ENCODE data around the gene THRSP.

The THRSP gene

GRCh38 chr11:78031629-78032028 is 32.0 kb upstream of the THRSP start:
- H3K27me3 Mint-ChIP-seq (ENCODE audit: low read depth), result peaks cover 4% of the 10 kb centered on the region
- H3K36me3 Mint-ChIP-seq (ENCODE audit: low read depth), result no peaks in the 10 kb centered on the region
- TF ChIP-seq CTCF (IDR thresholded peaks at IDR 0.05; ENCODE audit: unreplicated experiment in 3 of 3), result no peak
- H3K27ac Mint-ChIP-seq, result peak overlapping the region; percentile 50 to 87 (median 62)
- H3K4me3 Mint-ChIP-seq, result no peak overlapping the region
- H3K4me1 Mint-ChIP-seq, result peaks cover 34% of the 10 kb centered on the region
- no peaks in the 10 kb centered on the region for H3K9me3 Mint-ChIP-seq

GRCh38 chr11:78032090-78032489 is 31.6 kb upstream of the THRSP start:
- H3K9me3 Mint-ChIP-seq, result no peaks in the 10 kb centered on the region
- H3K4me3 Mint-ChIP-seq, result no peak overlapping the region
- H3K36me3 Mint-ChIP-seq (ENCODE audit: low read depth), result no peaks in the 10 kb centered on the region
- peaks cover 4% of the 10 kb centered on the region for H3K27me3 Mint-ChIP-seq (ENCODE audit: low read depth)
- H3K4me1 Mint-ChIP-seq, result peaks cover 34% of the 10 kb centered on the region
- TF ChIP-seq CTCF (IDR thresholded peaks at IDR 0.05; ENCODE audit: unreplicated experiment in 3 of 3), result no peak
- peak overlapping the region in 1 of 3 experiments; percentile 62 for H3K27ac Mint-ChIP-seq

- H3K4me3 Mint-ChIP-seq, result no peak overlapping the region
- H3K4me1 Mint-ChIP-seq, result peaks cover 32% of the 10 kb centered on the region
- no peak for TF ChIP-seq CTCF (IDR thresholded peaks at IDR 0.05; ENCODE audit: unreplicated experiment in 3 of 3)
- H3K27ac Mint-ChIP-seq, result peak overlapping the region; percentile 21 to 78 (median 57)
- H3K9me3 Mint-ChIP-seq, result no peaks in the 10 kb centered on the region
- peaks cover 4% of the 10 kb centered on the region for H3K27me3 Mint-ChIP-seq (ENCODE audit: low read depth)
- no peaks in the 10 kb centered on the region for H3K36me3 Mint-ChIP-seq (ENCODE audit: low read depth)
Measured at GRCh38 chr11:78033040-78033439, 30.6 kb upstream of the THRSP start.

- no peak for TF ChIP-seq CTCF (IDR thresholded peaks at IDR 0.05; ENCODE audit: unreplicated experiment in 3 of 3)
- peak overlapping the region in 1 of 3 experiments; percentile 58 for H3K27ac Mint-ChIP-seq
Measured at GRCh38 chr11:78034623-78035022, 29.0 kb upstream of the THRSP start.

GRCh38 chr11:78036313-78036712 is 27.3 kb upstream of the THRSP start:
- peak overlapping the region in 1 of 3 experiments; percentile 55 for H3K27ac Mint-ChIP-seq
- TF ChIP-seq CTCF (IDR thresholded peaks at IDR 0.05; ENCODE audit: unreplicated experiment in 3 of 3), result no peak
- H3K4me3 Mint-ChIP-seq, result no peak overlapping the region

More at GRCh38 chr11:78034623-78035022, 29.0 kb upstream of the THRSP start:
- Mint-ChIP-seq H3K4me3 (no peak overlapping the region), H3K9me3 (no peaks in the 10 kb centered on the region), H3K36me3 (ENCODE audit: low read depth) (no peaks in the 10 kb centered on the region), H3K4me1 (peaks cover 28% of the 10 kb centered on the region), H3K27me3 (ENCODE audit: low read depth) (peaks cover 4% of the 10 kb centered on the region)

GRCh38 chr11:78037056-78037455 is 26.6 kb upstream of the THRSP start:
- Mint-ChIP-seq H3K27ac (peak overlapping the region in 2 of 3 experiments; percentile 55 to 89), H3K4me1 (peaks cover 37% of the 10 kb centered on the region), H3K36me3 (ENCODE audit: low read depth) (no peaks in the 10 kb centered on the region), H3K9me3 (no peaks in the 10 kb centered on the region), H3K4me3 (no peak overlapping the region), H3K27me3 (ENCODE audit: low read depth) (no peaks in the 10 kb centered on the region)
- no peak for TF ChIP-seq CTCF (IDR thresholded peaks at IDR 0.05; ENCODE audit: unreplicated experiment in 3 of 3)

More at GRCh38 chr11:78036313-78036712, 27.3 kb upstream of the THRSP start:
- Mint-ChIP-seq H3K4me1 (peaks cover 30% of the 10 kb centered on the region), H3K36me3 (ENCODE audit: low read depth) (no peaks in the 10 kb centered on the region), H3K9me3 (no peaks in the 10 kb centered on the region), H3K27me3 (ENCODE audit: low read depth) (no peaks in the 10 kb centered on the region)

Measured in nephron (organoid).